ENCODE results near the gene TSC22D3.

GRCh38 chrX:107752714-107753113 is 22.9 kb downstream of the TSC22D3 start:
- TF ChIP-seq, protein P1, sequence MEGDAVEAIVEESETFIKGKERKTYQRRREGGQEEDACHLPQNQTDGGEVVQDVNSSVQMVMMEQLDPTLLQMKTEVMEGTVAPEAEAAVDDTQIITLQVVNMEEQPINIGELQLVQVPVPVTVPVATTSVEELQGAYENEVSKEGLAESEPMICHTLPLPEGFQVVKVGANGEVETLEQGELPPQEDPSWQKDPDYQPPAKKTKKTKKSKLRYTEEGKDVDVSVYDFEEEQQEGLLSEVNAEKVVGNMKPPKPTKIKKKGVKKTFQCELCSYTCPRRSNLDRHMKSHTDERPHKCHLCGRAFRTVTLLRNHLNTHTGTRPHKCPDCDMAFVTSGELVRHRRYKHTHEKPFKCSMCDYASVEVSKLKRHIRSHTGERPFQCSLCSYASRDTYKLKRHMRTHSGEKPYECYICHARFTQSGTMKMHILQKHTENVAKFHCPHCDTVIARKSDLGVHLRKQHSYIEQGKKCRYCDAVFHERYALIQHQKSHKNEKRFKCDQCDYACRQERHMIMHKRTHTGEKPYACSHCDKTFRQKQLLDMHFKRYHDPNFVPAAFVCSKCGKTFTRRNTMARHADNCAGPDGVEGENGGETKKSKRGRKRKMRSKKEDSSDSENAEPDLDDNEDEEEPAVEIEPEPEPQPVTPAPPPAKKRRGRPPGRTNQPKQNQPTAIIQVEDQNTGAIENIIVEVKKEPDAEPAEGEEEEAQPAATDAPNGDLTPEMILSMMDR (IDR thresholded peaks at IDR 0.05), result no peak
- TF ChIP-seq POLR2A (IDR thresholded peaks at IDR 0.05), result no peak
- no peak for TF ChIP-seq EP300 (IDR thresholded peaks at IDR 0.05)

Measured in tibial nerve (tissue), 4 donors.